Sigmoid colon (tissue), 7 donors: Measurements from ENCODE around the gene ASPSCR1. TPM values are rescaled to one million over a fixed set of nuclear protein-coding genes. Genes with fewer than 3 reads are reported as not detected.

Experiments
- DNase-seq: peaks from one replicate; pipeline ENCODE4 v3.0.0-alpha.2; 2019
- H3K27ac ChIP-seq, 4 donors: fragments of 200-600 bp; sonication (generic); one replicate each; pipeline ENCODE4 v1.5.1; 2016 to 2019; ENCODE audit warnings: mild to moderate bottlenecking in 1 of 4
- H3K27me3 ChIP-seq, 3 donors: fragments of 200-600 bp; sonication (generic); one replicate each; pipeline ENCODE4 v1.5.1; 2019; ENCODE audit warnings: mild to moderate bottlenecking in 1 of 3
- H3K36me3 ChIP-seq, 4 donors: fragments of 200-600 bp; sonication (generic); one replicate each; pipeline ENCODE4 v1.5.1; 2016 to 2019
- H3K4me1 ChIP-seq, 4 donors: fragments of 200-600 bp; sonication (generic); one replicate each; pipeline ENCODE4 v1.5.1; 2017 to 2019
- H3K4me3 ChIP-seq, 4 donors: fragments of 200-600 bp; sonication (generic); one replicate each; pipeline ENCODE4 v1.5.1; 2017 to 2019; ENCODE audit warnings: mild to moderate bottlenecking in 2 of 4, moderate library complexity in 1 of 4
- H3K9me3 ChIP-seq, 4 donors: fragments of 200-600 bp in 3 of 4; sonication (generic) in 3 of 4; one replicate each; pipeline versions ENCODE4 v1.5.1 to v1.6.1; 2013 to 2019
- CTCF ChIP-seq, 4 experiments: fragments of 450-650 bp in 3 of 4; fragments of 200-600 bp in 1 of 4; IDR thresholded peaks; one replicate each; pipeline ENCODE4 v1.5.1; 2016 to 2019; ENCODE audit warnings: antibody characterized with exemption in 4 of 4, mild to moderate bottlenecking in 3 of 4, moderate library complexity in 2 of 4
- EP300 ChIP-seq, 4 donors: sonication (generic); formaldehyde crosslinking; IDR thresholded peaks; one replicate each; pipeline ENCODE4 v1.6.1; 2017; ENCODE audit warnings: antibody characterized with exemption in 4 of 4
- POLR2A ChIP-seq, 2 donors: fragments of 450-650 bp; IDR thresholded peaks; one replicate each; pipeline ENCODE4 v1.6.1; 2016; ENCODE audit warnings: antibody characterized with exemption in 2 of 2, mild to moderate bottlenecking in 2 of 2, moderate library complexity in 2 of 2
- POLR2AphosphoS5 ChIP-seq, 4 donors: sonication (generic); formaldehyde crosslinking; IDR thresholded peaks; one replicate each; pipeline ENCODE4 v1.6.1; 2017; ENCODE audit warnings: antibody characterized with exemption in 4 of 4
- WGBS, 2 donors: extraction: QIAGEN DNeasy Blood & Tissue Kit; methylation state at CpG; one replicate each; pipeline ENCODE4 v1.1.7; 2013; 5-methylcytosine and 5-hydroxymethylcytosine counted together
- intact Hi-C: fragments of 100-400 bp; cut with DNase I; formaldehyde crosslinking; loops from one replicate; pipeline ENCODE4 v1.15.1; 2023
- polyA plus RNA-seq, 3 donors: library from polyadenylated mRNA; stranded (reverse); fragments of 200-250 nt; gene quantifications; one replicate each; pipeline ENCODE4 v1.2.3, GENCODE V29; 2013
- total RNA-seq, 4 donors: library from RNA; depleted of rRNA; stranded (reverse); fragments of >200 nt; gene quantifications; one replicate each; pipeline ENCODE4 v1.1.0, GENCODE V29; 2016
- donor health status: healthy with polysubstance abuse.
- donor health status: Bipolar disorder and iron deficiency.
- donor health status: healthy.

The ASPSCR1 gene
- total and polyA plus RNA-seq, 7 donors, result 9.3 to 35.9 (median 23.4) TPM

GRCh38 chr17:81995463-81996231 lies 18.2 kb downstream of the ASPSCR1 start:
- DNase-seq, result no peak
- intact Hi-C loops, result no loop called here
- no peaks in the 10 kb centered on the region for H3K9me3 ChIP-seq
- WGBS, 2 donors, result 96% methylated on average over 29 of the region's 29 CpGs
- H3K4me1 ChIP-seq, result peaks cover 0 to 27% (median 19%) of the 10 kb centered on the region in 4 donors
- no peaks in the 10 kb centered on the region for H3K27me3 ChIP-seq
- H3K27ac ChIP-seq, result no peak overlapping the region
- no peak overlapping the region for H3K4me3 ChIP-seq
- peaks cover 0 to 9% (median 0%) of the 10 kb centered on the region in 4 donors for H3K36me3 ChIP-seq
- TF ChIP-seq EP300 (IDR thresholded peaks at IDR 0.05) (no peak), CTCF (IDR thresholded peaks at IDR 0.05) (no peak)

GRCh38 chr17:81996232-81996756 lies 18.9 kb downstream of the ASPSCR1 start:
- Histone ChIP-seq H3K4me3 (no peak overlapping the region), H3K9me3 (no peaks in the 10 kb centered on the region), H3K4me1 (peaks cover 0 to 21% (median 16%) of the 10 kb centered on the region in 4 donors), H3K36me3 (peaks cover 0 to 9% (median 0%) of the 10 kb centered on the region in 4 donors), H3K27me3 (no peaks in the 10 kb centered on the region), H3K27ac (no peak overlapping the region)
- intact Hi-C loops, result no loop called here
- no peak for DNase-seq
- TF ChIP-seq POLR2AphosphoS5 (IDR thresholded peaks at IDR 0.05) (no peak), EP300 (IDR thresholded peaks at IDR 0.05) (no peak), CTCF (IDR thresholded peaks at IDR 0.05) (no peak), POLR2A (IDR thresholded peaks at IDR 0.05) (no peak)
- WGBS, 2 donors, result 95% methylated on average over 28 of the region's 28 CpGs

GRCh38 chr17:81996757-81997441 lies 19.5 kb downstream of the ASPSCR1 start:
- Histone ChIP-seq H3K36me3 (peaks cover 0 to 9% (median 0%) of the 10 kb centered on the region in 4 donors), H3K27ac (no peak overlapping the region), H3K27me3 (no peaks in the 10 kb centered on the region), H3K9me3 (no peaks in the 10 kb centered on the region), H3K4me3 (no peak overlapping the region), H3K4me1 (peaks cover 0 to 15% (median 10%) of the 10 kb centered on the region in 4 donors)
- 95% methylated on average over 30 of the region's 30 CpGs for WGBS, 2 donors
- no peak for TF ChIP-seq EP300 (IDR thresholded peaks at IDR 0.05)
- TF ChIP-seq CTCF (IDR thresholded peaks at IDR 0.05), result no peak
- no peak for DNase-seq
- intact Hi-C loops, result no loop called here

GRCh38 chr17:81998212-81998611 lies 20.8 kb downstream of the ASPSCR1 start:
- H3K27ac ChIP-seq, result no peak overlapping the region
- peaks cover 0 to 9% (median 0%) of the 10 kb centered on the region in 4 donors for H3K36me3 ChIP-seq
- no peaks in the 10 kb centered on the region for H3K27me3 ChIP-seq
- WGBS, 2 donors, result 93 to 94% methylated on average over 7 of the region's 7 CpGs
- H3K4me3 ChIP-seq, result no peak overlapping the region
- H3K4me1 ChIP-seq, result peaks cover 0 to 12% (median 7%) of the 10 kb centered on the region in 4 donors
- no peak for TF ChIP-seq CTCF (IDR thresholded peaks at IDR 0.05)
- no peak for TF ChIP-seq POLR2AphosphoS5 (IDR thresholded peaks at IDR 0.05)
- TF ChIP-seq POLR2A (IDR thresholded peaks at IDR 0.05), result no peak
- no peak for TF ChIP-seq EP300 (IDR thresholded peaks at IDR 0.05)
- intact Hi-C loops, result no loop called here
- DNase-seq, result no peak
- H3K9me3 ChIP-seq, result no peaks in the 10 kb centered on the region
